IMR-90 (cell line): ENCODE data around the gene SELENBP1. TPM values are rescaled to one million over a fixed set of nuclear protein-coding genes. Genes with fewer than 3 reads are reported as not detected.

Experiments
- ATAC-seq: fragments of 200-7000 bp; cut with Tn5 transposase; 2 replicates; pipeline ENCODE4 v1.9.1; 2020; ENCODE audit warnings: low read depth, mild to moderate bottlenecking, moderate library complexity
- BruUV-seq: library from RNA; stranded (reverse); fragments of 400-500 nt; replicated peaks from 2 replicates; lab custom pipeline; 2021; lab: Mats Ljungman, UMichigan
- CTCF ChIA-PET: fragments of 300-600 bp; formaldehyde crosslinking; extraction: SDS; loops from one replicate; lab custom pipeline; 2021; ENCODE audit warnings: antibody characterized with exemption; lab: Yijun Ruan, JAX
- POLR2A ChIA-PET: fragments of 300-600 bp; sonication (Branson Sonifier 250); formaldehyde crosslinking; loops from one replicate; lab custom pipeline; 2022; ENCODE audit warnings: antibody characterized with exemption; ENCODE audit not compliant: unreplicated experiment; lab: Charles Lee
- DNase-seq: peaks from one replicate; pipeline ENCODE4 v3.0.0; 2013
- H2AFZ ChIP-seq: replicated peaks from 2 replicates; pipeline ENCODE3; 2013; ENCODE audit warnings: low read length, mild to moderate bottlenecking; ENCODE audit not compliant: poor library complexity
- H2AK5ac ChIP-seq: 2 replicates; pipeline ENCODE4 v1.6.1; 2013; ENCODE audit warnings: low read depth, low read length, inconsistent platforms
- H2AK9ac ChIP-seq: replicated peaks from 2 replicates; pipeline ENCODE3; 2013; ENCODE audit warnings: mild to moderate bottlenecking, low read depth, low read length, moderate library complexity; ENCODE audit not compliant: poor library complexity
- H2BK120ac ChIP-seq: 2 replicates; pipeline ENCODE4 v1.6.1; 2013; ENCODE audit warnings: low read depth, low read length, inconsistent platforms
- H2BK15ac ChIP-seq: 3 replicates; pipeline ENCODE4 v1.6.1; 2013; ENCODE audit warnings: low read depth, low read length, inconsistent platforms
- H2BK20ac ChIP-seq: 2 replicates; pipeline ENCODE4 v1.6.1; 2013; ENCODE audit warnings: low read depth, mild to moderate bottlenecking, inconsistent platforms, low read length, moderate library complexity
- H2BK5ac ChIP-seq: 2 replicates; pipeline ENCODE4 v1.6.1; 2013; ENCODE audit warnings: mild to moderate bottlenecking, low read depth, low read length, inconsistent platforms; ENCODE audit not compliant: poor library complexity, severe bottlenecking
- H3K14ac ChIP-seq: replicated peaks from 2 replicates; pipeline ENCODE4 v1.6.1; 2013; ENCODE audit warnings: low read depth, low read length, inconsistent platforms
- H3K18ac ChIP-seq: 2 replicates; pipeline ENCODE4 v1.6.1; 2013; ENCODE audit warnings: low read depth, low read length, control low read depth
- H3K23ac ChIP-seq: 2 replicates; pipeline ENCODE4 v1.6.1; 2013; ENCODE audit warnings: low read depth, low read length, inconsistent platforms
- H3K27ac ChIP-seq: 2 replicates; pipeline ENCODE4 v1.5.1; 2013; ENCODE audit warnings: mild to moderate bottlenecking, control low read depth, low read length; ENCODE audit not compliant: insufficient read depth
- H3K27me3 ChIP-seq: 2 replicates; pipeline ENCODE4 v1.6.1; 2013; ENCODE audit warnings: low read length; ENCODE audit not compliant: control insufficient read depth, insufficient read depth
- H3K36me3 ChIP-seq: 2 replicates; pipeline ENCODE4 v1.6.1; 2013; ENCODE audit warnings: low read length, mixed read lengths; ENCODE audit not compliant: control insufficient read depth, insufficient read depth
- H3K4ac ChIP-seq: 2 replicates; pipeline ENCODE4 v1.6.1; 2013; ENCODE audit warnings: low read depth, low read length, inconsistent platforms
- H3K4me1 ChIP-seq: 2 replicates; pipeline ENCODE4 v1.6.1; 2013; ENCODE audit warnings: low read length, mixed read lengths; ENCODE audit not compliant: control insufficient read depth, insufficient read depth
- H3K4me2 ChIP-seq: 2 replicates; pipeline ENCODE4 v1.6.1; 2013; ENCODE audit warnings: low read depth, mild to moderate bottlenecking, control low read depth, low read length, moderate library complexity
- H3K4me3 ChIP-seq: 2 replicates; pipeline ENCODE4 v1.5.1; 2013; ENCODE audit warnings: low read depth, mild to moderate bottlenecking, control low read depth, low read length, moderate library complexity; ENCODE audit not compliant: insufficient read depth
- H3K56ac ChIP-seq: 2 replicates; pipeline ENCODE4 v1.6.1; 2013; ENCODE audit warnings: low read length, inconsistent platforms; ENCODE audit not compliant: insufficient read depth; ENCODE audit errors: extremely low read depth
- H3K79me1 ChIP-seq, 2 experiments: 2 replicates each; pipeline ENCODE4 v1.6.1; 2013; ENCODE audit warnings: low read length in 2 of 2, inconsistent platforms in 1 of 2, low read depth in 1 of 2
- H3K9ac ChIP-seq: 2 replicates; pipeline ENCODE4 v1.6.1; 2013; ENCODE audit warnings: low read depth, low read length, control low read depth
- H3K9me1 ChIP-seq: 2 replicates; pipeline ENCODE4 v1.6.1; 2013; ENCODE audit warnings: low read length, inconsistent platforms; ENCODE audit not compliant: insufficient read depth
- H3K9me3 ChIP-seq: 2 replicates; pipeline ENCODE4 v1.6.1; 2013; ENCODE audit warnings: low read length; ENCODE audit not compliant: control insufficient read depth, insufficient read depth
- H4K20me1 ChIP-seq: 2 replicates; pipeline ENCODE4 v1.6.1; 2013; ENCODE audit warnings: low read length, inconsistent platforms; ENCODE audit not compliant: insufficient read depth
- H4K5ac ChIP-seq: 2 replicates; pipeline ENCODE4 v1.6.1; 2013; ENCODE audit warnings: mild to moderate bottlenecking, low read depth, low read length, control low read depth
- H4K8ac ChIP-seq, 2 experiments: 2 replicates each; pipeline ENCODE4 v1.6.1; 2013; ENCODE audit warnings: low read depth in 2 of 2, low read length in 2 of 2, control low read depth in 1 of 2, inconsistent platforms in 1 of 2
- H4K91ac ChIP-seq: 2 replicates; pipeline ENCODE4 v1.6.1; 2013; ENCODE audit warnings: low read depth, low read length, inconsistent platforms; ENCODE audit not compliant: insufficient read depth
- BHLHE40 ChIP-seq: fragments of 150-350 bp; IDR thresholded peaks from 2 replicates; pipeline ENCODE4 v1.6.1; 2016; ENCODE audit warnings: mild to moderate bottlenecking, low read depth, low read length
- CEBPB ChIP-seq: IDR thresholded peaks from 2 replicates; pipeline ENCODE4 v1.6.1; 2012; ENCODE audit warnings: low read depth, low read length, improper control_type of control experiment
- CHD1 ChIP-seq: IDR thresholded peaks from 2 replicates; pipeline ENCODE4 v1.6.1; 2012; ENCODE audit warnings: low read depth, low read length, improper control_type of control experiment
- CTCF ChIP-seq: conservative IDR thresholded peaks from 2 replicates; pipeline ENCODE4 v1.5.1; 2012; ENCODE audit warnings: mild to moderate bottlenecking, low read depth, low read length, improper control_type of control experiment
- ELK1 ChIP-seq: fragments of 150-350 bp; IDR thresholded peaks from 2 replicates; pipeline ENCODE4 v1.6.1; 2016; ENCODE audit warnings: low read depth, mild to moderate bottlenecking, low read length, moderate library complexity, borderline replicate concordance
- FOS ChIP-seq: fragments of 150-350 bp; IDR thresholded peaks from 2 replicates; pipeline ENCODE4 v1.6.1; 2016; ENCODE audit warnings: low read depth, low read length
- MAFK ChIP-seq: IDR thresholded peaks from 2 replicates; pipeline ENCODE4 v1.6.1; 2012; ENCODE audit warnings: low read depth, low read length, improper control_type of control experiment
- MAZ ChIP-seq: IDR thresholded peaks from 2 replicates; pipeline ENCODE4 v1.6.1; 2012; ENCODE audit warnings: low read depth, mild to moderate bottlenecking, low read length, improper control_type of control experiment, moderate library complexity, borderline replicate concordance
- MXI1 ChIP-seq: IDR thresholded peaks from 2 replicates; pipeline ENCODE4 v1.6.1; 2012; ENCODE audit warnings: low read depth, mild to moderate bottlenecking, low read length, moderate library complexity, borderline replicate concordance
- NFE2L2 ChIP-seq: fragments of 150-350 bp; IDR thresholded peaks from 2 replicates; pipeline ENCODE4 v1.6.1; 2016; ENCODE audit warnings: low read depth, mild to moderate bottlenecking, low read length
- POLR2A ChIP-seq: IDR thresholded peaks from 2 replicates; pipeline ENCODE4 v1.6.1; 2012; ENCODE audit warnings: mild to moderate bottlenecking, low read depth, low read length
- RAD21 ChIP-seq: IDR thresholded peaks from 2 replicates; pipeline ENCODE4 v1.6.1; 2012; ENCODE audit warnings: low read length, improper control_type of control experiment
- RCOR1 ChIP-seq: IDR thresholded peaks from 2 replicates; pipeline ENCODE4 v1.6.1; 2012; ENCODE audit warnings: mild to moderate bottlenecking, low read length, improper control_type of control experiment; ENCODE audit not compliant: insufficient replicate concordance
- RFX5 ChIP-seq: IDR thresholded peaks from 2 replicates; pipeline ENCODE4 v1.8.0; 2012; ENCODE audit warnings: low read depth, mild to moderate bottlenecking, low read length, moderate library complexity
- SMC3 ChIP-seq: fragments of 150-350 bp; IDR thresholded peaks from 2 replicates; pipeline ENCODE4 v1.6.1; 2016; ENCODE audit warnings: low read depth, mild to moderate bottlenecking, antibody characterized with exemption, low read length, moderate library complexity
- USF2 ChIP-seq: fragments of 150-350 bp; IDR thresholded peaks from 2 replicates; pipeline ENCODE4 v1.6.1; 2017; ENCODE audit warnings: mild to moderate bottlenecking, antibody characterized with exemption, low read length, low read depth
- dilution Hi-C: fragments of 300-500 bp; cut with HindIII; formaldehyde crosslinking; loops from one replicate; pipeline ENCODE4 v1.14.3; 2018; ENCODE audit warnings: low sequenced_read_pairs; ENCODE audit not compliant: unreplicated experiment
- in situ Hi-C: fragments of 300-500 bp; cut with MboI; formaldehyde crosslinking; loops from 3 replicates; pipeline ENCODE4 v1.14.3; 2019; ENCODE audit warnings: low sequenced_read_pairs, inconsistent platforms, mixed read lengths
- intact Hi-C: fragments of 100-400 bp; cut with micrococcal nuclease; formaldehyde crosslinking; loops from 2 replicates; pipeline ENCODE4 v1.10.0; 2022
- polyA plus RNA-seq, 3 experiments: library from polyadenylated mRNA; depleted of rRNA; stranded (reverse); fragments of >200 nt; gene quantifications; 2 replicates each; pipeline ENCODE4 v1.2.3, GENCODE V29; 2012; ENCODE audit warnings: low replicate concordance in 1 of 3
- total RNA-seq: library from RNA; depleted of rRNA; stranded (reverse); fragments of >200 nt; gene quantifications from 2 replicates; pipeline ENCODE4 v1.2.3, GENCODE V29; 2012

The SELENBP1 gene
- total and polyA plus RNA-seq, 2 of the 4 experiments (the other 2 are of a cell fraction): 21.3 to 56.9 TPM

- Histone ChIP-seq H2BK5ac (no peak overlapping the region), H3K79me1 (peaks cover 0 to 32% of the 10 kb centered on the region in 2 experiments; a peak in 3 of 4 replicates), H3K27ac (no peak overlapping the region), H2BK120ac (no peak overlapping the region), H2AK9ac (no peak overlapping the region), H3K36me3 (peaks cover 60% of the 10 kb centered on the region), H3K27me3 (no peaks in the 10 kb centered on the region), H4K5ac (no peak overlapping the region), H2BK15ac (no peak overlapping the region), H4K20me1 (peaks cover 10% of the 10 kb centered on the region; the same call in 1 of the 2 replicates), H3K4me3 (no peak overlapping the region), H3K14ac (no peak overlapping the region), H2BK20ac (no peak overlapping the region), H3K56ac (no peak overlapping the region), H2AFZ (no peak overlapping the region), H3K9ac (no peak overlapping the region), H3K4ac (no peak overlapping the region), H3K23ac (no peak overlapping the region), H3K9me3 (no peaks in the 10 kb centered on the region), H4K91ac (no peak overlapping the region), H3K9me1 (peaks cover 11% of the 10 kb centered on the region; the same call in 1 of the 2 replicates), H4K8ac (no peak overlapping the region), H2AK5ac (no peak overlapping the region), H3K18ac (no peak overlapping the region), H3K4me2 (no peak overlapping the region), H3K4me1 (no peaks in the 10 kb centered on the region)
- no TSS peak for BruUV-seq
- CTCF ChIA-PET: no interaction called here
- dilution Hi-C loops (no loop called here), intact Hi-C loops (no loop called here), in situ Hi-C loops (loop anchor here (10.0 kb wide), 2 partner anchors 104 to 214 kb away; partner anchors contain the start of genes PIP5K1A and VPS72)
- ATAC-seq: peak; percentile 67
- POLR2A ChIA-PET: no interaction called here
- DNase-seq: peak; percentile 24
- TF ChIP-seq BHLHE40 (no peak), RAD21 (no peak), MAZ (no peak), ELK1 (no peak), NFE2L2 (no peak), RFX5 (no peak), RCOR1 (no peak), POLR2A (no peak), CEBPB (no peak), FOS (no peak), USF2 (no peak), CTCF (no peak), MXI1 (no peak), SMC3 (no peak), MAFK (no peak), CHD1 (no peak)
These were observed 36.4 kb upstream of the SELENBP1 start for GRCh38 chr1:151408891-151409290.
